IMR-90 (cell line): ENCODE results near the gene MTA1. TPM values are rescaled to one million over a fixed set of nuclear protein-coding genes. Genes with fewer than 3 reads are reported as not detected.

ENCODE experiments used
- ATAC-seq: fragments of 200-7000 bp; cut with Tn5 transposase; 2 replicates; pipeline ENCODE4 v1.9.1; 2020; ENCODE audit warnings: low read depth, mild to moderate bottlenecking, moderate library complexity
- BruUV-seq: library from RNA; stranded (reverse); fragments of 400-500 nt; replicated peaks from 2 replicates; lab custom pipeline; 2021; lab: Mats Ljungman, UMichigan
- CTCF ChIA-PET: fragments of 300-600 bp; formaldehyde crosslinking; extraction: SDS; loops from one replicate; lab custom pipeline; 2021; ENCODE audit warnings: antibody characterized with exemption; lab: Yijun Ruan, JAX
- POLR2A ChIA-PET: fragments of 300-600 bp; sonication (Branson Sonifier 250); formaldehyde crosslinking; loops from one replicate; lab custom pipeline; 2022; ENCODE audit warnings: antibody characterized with exemption; ENCODE audit not compliant: unreplicated experiment; lab: Charles Lee
- DNase-seq: peaks from one replicate; pipeline ENCODE4 v3.0.0; 2013
- H2AFZ ChIP-seq: replicated peaks from 2 replicates; pipeline ENCODE3; 2013; ENCODE audit warnings: low read length, mild to moderate bottlenecking; ENCODE audit not compliant: poor library complexity
- H2AK5ac ChIP-seq: 2 replicates; pipeline ENCODE4 v1.6.1; 2013; ENCODE audit warnings: low read depth, low read length, inconsistent platforms
- H2AK9ac ChIP-seq: replicated peaks from 2 replicates; pipeline ENCODE3; 2013; ENCODE audit warnings: mild to moderate bottlenecking, low read depth, low read length, moderate library complexity; ENCODE audit not compliant: poor library complexity
- H2BK120ac ChIP-seq: 2 replicates; pipeline ENCODE4 v1.6.1; 2013; ENCODE audit warnings: low read depth, low read length, inconsistent platforms
- H2BK15ac ChIP-seq: 3 replicates; pipeline ENCODE4 v1.6.1; 2013; ENCODE audit warnings: low read depth, low read length, inconsistent platforms
- H2BK20ac ChIP-seq: 2 replicates; pipeline ENCODE4 v1.6.1; 2013; ENCODE audit warnings: low read depth, mild to moderate bottlenecking, inconsistent platforms, low read length, moderate library complexity
- H2BK5ac ChIP-seq: 2 replicates; pipeline ENCODE4 v1.6.1; 2013; ENCODE audit warnings: mild to moderate bottlenecking, low read depth, low read length, inconsistent platforms; ENCODE audit not compliant: poor library complexity, severe bottlenecking
- H3K14ac ChIP-seq: replicated peaks from 2 replicates; pipeline ENCODE4 v1.6.1; 2013; ENCODE audit warnings: low read depth, low read length, inconsistent platforms
- H3K18ac ChIP-seq: 2 replicates; pipeline ENCODE4 v1.6.1; 2013; ENCODE audit warnings: low read depth, low read length, control low read depth
- H3K23ac ChIP-seq: 2 replicates; pipeline ENCODE4 v1.6.1; 2013; ENCODE audit warnings: low read depth, low read length, inconsistent platforms
- H3K27ac ChIP-seq: 2 replicates; pipeline ENCODE4 v1.5.1; 2013; ENCODE audit warnings: mild to moderate bottlenecking, control low read depth, low read length; ENCODE audit not compliant: insufficient read depth
- H3K27me3 ChIP-seq: 2 replicates; pipeline ENCODE4 v1.6.1; 2013; ENCODE audit warnings: low read length; ENCODE audit not compliant: control insufficient read depth, insufficient read depth
- H3K36me3 ChIP-seq: 2 replicates; pipeline ENCODE4 v1.6.1; 2013; ENCODE audit warnings: low read length, mixed read lengths; ENCODE audit not compliant: control insufficient read depth, insufficient read depth
- H3K4ac ChIP-seq: 2 replicates; pipeline ENCODE4 v1.6.1; 2013; ENCODE audit warnings: low read depth, low read length, inconsistent platforms
- H3K4me1 ChIP-seq: 2 replicates; pipeline ENCODE4 v1.6.1; 2013; ENCODE audit warnings: low read length, mixed read lengths; ENCODE audit not compliant: control insufficient read depth, insufficient read depth
- H3K4me2 ChIP-seq: 2 replicates; pipeline ENCODE4 v1.6.1; 2013; ENCODE audit warnings: low read depth, mild to moderate bottlenecking, control low read depth, low read length, moderate library complexity
- H3K4me3 ChIP-seq: 2 replicates; pipeline ENCODE4 v1.5.1; 2013; ENCODE audit warnings: low read depth, mild to moderate bottlenecking, control low read depth, low read length, moderate library complexity; ENCODE audit not compliant: insufficient read depth
- H3K56ac ChIP-seq: 2 replicates; pipeline ENCODE4 v1.6.1; 2013; ENCODE audit warnings: low read length, inconsistent platforms; ENCODE audit not compliant: insufficient read depth; ENCODE audit errors: extremely low read depth
- H3K79me1 ChIP-seq, 2 experiments: 2 replicates each; pipeline ENCODE4 v1.6.1; 2013; ENCODE audit warnings: low read length in 2 of 2, inconsistent platforms in 1 of 2, low read depth in 1 of 2
- H3K9ac ChIP-seq: 2 replicates; pipeline ENCODE4 v1.6.1; 2013; ENCODE audit warnings: low read depth, low read length, control low read depth
- H3K9me1 ChIP-seq: 2 replicates; pipeline ENCODE4 v1.6.1; 2013; ENCODE audit warnings: low read length, inconsistent platforms; ENCODE audit not compliant: insufficient read depth
- H3K9me3 ChIP-seq: 2 replicates; pipeline ENCODE4 v1.6.1; 2013; ENCODE audit warnings: low read length; ENCODE audit not compliant: control insufficient read depth, insufficient read depth
- H4K20me1 ChIP-seq: 2 replicates; pipeline ENCODE4 v1.6.1; 2013; ENCODE audit warnings: low read length, inconsistent platforms; ENCODE audit not compliant: insufficient read depth
- H4K5ac ChIP-seq: 2 replicates; pipeline ENCODE4 v1.6.1; 2013; ENCODE audit warnings: mild to moderate bottlenecking, low read depth, low read length, control low read depth
- H4K8ac ChIP-seq, 2 experiments: 2 replicates each; pipeline ENCODE4 v1.6.1; 2013; ENCODE audit warnings: low read depth in 2 of 2, low read length in 2 of 2, control low read depth in 1 of 2, inconsistent platforms in 1 of 2
- H4K91ac ChIP-seq: 2 replicates; pipeline ENCODE4 v1.6.1; 2013; ENCODE audit warnings: low read depth, low read length, inconsistent platforms; ENCODE audit not compliant: insufficient read depth
- BHLHE40 ChIP-seq: fragments of 150-350 bp; IDR thresholded peaks from 2 replicates; pipeline ENCODE4 v1.6.1; 2016; ENCODE audit warnings: mild to moderate bottlenecking, low read depth, low read length
- CEBPB ChIP-seq: IDR thresholded peaks from 2 replicates; pipeline ENCODE4 v1.6.1; 2012; ENCODE audit warnings: low read depth, low read length, improper control_type of control experiment
- CHD1 ChIP-seq: IDR thresholded peaks from 2 replicates; pipeline ENCODE4 v1.6.1; 2012; ENCODE audit warnings: low read depth, low read length, improper control_type of control experiment
- ELK1 ChIP-seq: fragments of 150-350 bp; IDR thresholded peaks from 2 replicates; pipeline ENCODE4 v1.6.1; 2016; ENCODE audit warnings: low read depth, mild to moderate bottlenecking, low read length, moderate library complexity, borderline replicate concordance
- MAZ ChIP-seq: IDR thresholded peaks from 2 replicates; pipeline ENCODE4 v1.6.1; 2012; ENCODE audit warnings: low read depth, mild to moderate bottlenecking, low read length, improper control_type of control experiment, moderate library complexity, borderline replicate concordance
- MXI1 ChIP-seq: IDR thresholded peaks from 2 replicates; pipeline ENCODE4 v1.6.1; 2012; ENCODE audit warnings: low read depth, mild to moderate bottlenecking, low read length, moderate library complexity, borderline replicate concordance
- NFE2L2 ChIP-seq: fragments of 150-350 bp; IDR thresholded peaks from 2 replicates; pipeline ENCODE4 v1.6.1; 2016; ENCODE audit warnings: low read depth, mild to moderate bottlenecking, low read length
- POLR2A ChIP-seq: IDR thresholded peaks from 2 replicates; pipeline ENCODE4 v1.6.1; 2012; ENCODE audit warnings: mild to moderate bottlenecking, low read depth, low read length
- RAD21 ChIP-seq: IDR thresholded peaks from 2 replicates; pipeline ENCODE4 v1.6.1; 2012; ENCODE audit warnings: low read length, improper control_type of control experiment
- RFX5 ChIP-seq: IDR thresholded peaks from 2 replicates; pipeline ENCODE4 v1.8.0; 2012; ENCODE audit warnings: low read depth, mild to moderate bottlenecking, low read length, moderate library complexity
- SMC3 ChIP-seq: fragments of 150-350 bp; IDR thresholded peaks from 2 replicates; pipeline ENCODE4 v1.6.1; 2016; ENCODE audit warnings: low read depth, mild to moderate bottlenecking, antibody characterized with exemption, low read length, moderate library complexity
- WGBS, 2 experiments: methylation state at CpG; one replicate each; pipeline versions ENCODE4 v1.1.5 to v1.1.7; 2013; ENCODE audit warnings: missing lambda C conversion rate in 2 of 2; ENCODE audit not compliant: insufficient read length in 1 of 2; ENCODE audit errors: extremely low coverage in 2 of 2; 5-methylcytosine and 5-hydroxymethylcytosine counted together
- dilution Hi-C: fragments of 300-500 bp; cut with HindIII; formaldehyde crosslinking; loops from one replicate; pipeline ENCODE4 v1.14.3; 2018; ENCODE audit warnings: low sequenced_read_pairs; ENCODE audit not compliant: unreplicated experiment
- in situ Hi-C: fragments of 300-500 bp; cut with MboI; formaldehyde crosslinking; loops from 3 replicates; pipeline ENCODE4 v1.14.3; 2019; ENCODE audit warnings: low sequenced_read_pairs, inconsistent platforms, mixed read lengths
- intact Hi-C: fragments of 100-400 bp; cut with micrococcal nuclease; formaldehyde crosslinking; loops from 2 replicates; pipeline ENCODE4 v1.10.0; 2022
- polyA plus RNA-seq, 3 experiments: library from polyadenylated mRNA; depleted of rRNA; stranded (reverse); fragments of >200 nt; gene quantifications; 2 replicates each; pipeline ENCODE4 v1.2.3, GENCODE V29; 2012; ENCODE audit warnings: low replicate concordance in 1 of 3
- total RNA-seq: library from RNA; depleted of rRNA; stranded (reverse); fragments of >200 nt; gene quantifications from 2 replicates; pipeline ENCODE4 v1.2.3, GENCODE V29; 2012
- TF ChIP-seq, protein P1 (sequence below): conservative IDR thresholded peaks from 2 replicates; pipeline ENCODE4 v1.5.1; 2012; ENCODE audit warnings: mild to moderate bottlenecking, low read depth, low read length, improper control_type of control experiment

Gene MTA1
- total and polyA plus RNA-seq, 2 of the 4 experiments (the other 2 are of a cell fraction), result 21.5 to 61.6 TPM

DNA sequence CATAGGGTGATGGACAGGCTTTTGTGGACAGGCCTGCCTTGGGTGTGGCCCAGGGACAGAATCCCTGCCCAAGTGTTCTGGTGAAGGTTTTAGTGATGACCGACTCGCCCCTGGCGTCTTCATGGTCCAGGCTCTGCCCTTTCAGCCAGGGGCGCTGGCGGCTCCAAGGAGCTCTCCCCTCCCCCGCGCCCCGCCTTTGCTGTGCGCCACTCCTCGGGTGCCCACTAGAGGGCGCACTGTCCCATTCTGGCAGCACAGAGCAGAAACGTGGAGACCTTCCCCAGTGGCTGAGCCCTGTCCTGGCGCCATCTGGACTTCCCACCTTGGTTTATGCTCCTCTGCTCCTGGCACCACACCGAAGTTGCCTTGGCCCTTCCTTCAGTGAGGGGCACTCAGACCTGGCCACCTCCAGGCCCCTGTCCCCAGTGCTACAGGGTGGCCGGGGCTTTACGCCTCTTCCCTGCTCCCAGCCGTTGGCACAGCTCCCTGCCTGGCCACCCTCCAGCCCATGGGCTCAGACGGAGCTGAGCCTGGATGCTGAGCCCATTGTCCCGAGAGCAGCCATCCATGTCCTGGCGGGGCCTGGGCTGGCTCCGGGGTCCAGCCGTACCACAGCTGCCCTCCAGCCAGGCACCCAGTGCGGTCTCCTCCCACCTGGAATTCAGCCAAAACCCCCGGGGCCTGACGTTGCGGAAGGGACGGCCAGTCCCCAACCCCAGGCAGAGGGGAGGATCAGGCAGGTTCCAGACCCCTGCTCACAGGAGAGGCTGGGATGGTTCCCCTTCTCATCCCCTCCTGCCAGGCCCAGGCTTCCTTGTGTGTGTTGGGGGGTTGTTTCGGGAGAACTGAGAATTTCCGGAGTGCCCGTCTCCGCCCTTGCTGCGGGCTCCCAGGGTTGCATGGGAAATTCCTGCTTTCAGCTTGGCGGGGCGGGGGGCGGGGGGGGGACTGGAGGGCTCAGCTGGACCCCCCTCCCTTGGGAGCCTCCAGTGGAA is 61.5 kb downstream of the MTA1 start:
- H4K91ac ChIP-seq, result peak overlapping the region; percentile 84
- H4K5ac ChIP-seq, result peak overlapping the region; percentile 91
- in situ Hi-C loops, result no loop called here
- no peaks in the 10 kb centered on the region; the same call in 1 of the 2 replicates for H4K20me1 ChIP-seq
- peak overlapping the region; percentile 44 for H3K18ac ChIP-seq
- H2BK20ac ChIP-seq, result peak overlapping the region; percentile 51; the same call in 1 of the 2 replicates
- no TSS peak for BruUV-seq
- H4K8ac ChIP-seq, result peak overlapping the region; percentile 80 to 89
- ChIA-PET CTCF (interaction anchor here (0.6 to 2.2 kb wide), 6 partner anchors 9 to 121 kb away, joined by 3 to 32 read pairs (median 6); no protein-coding TSS in a partner anchor), POLR2A (interaction anchor here (0.7 kb wide), 1 partner anchor 70 kb away, joined by 4 read pairs; no protein-coding TSS in a partner anchor)
- peak overlapping the region; percentile 69 for H3K23ac ChIP-seq
- H3K4me2 ChIP-seq, result peak overlapping the region; percentile 90
- no peaks in the 10 kb centered on the region for H3K9me3 ChIP-seq
- DNase-seq (peak; percentile 81), ATAC-seq (peak; percentile 78)
- peak overlapping the region; percentile 70 for H3K9ac ChIP-seq
- H3K36me3 ChIP-seq, result no peaks in the 10 kb centered on the region
- H3K27me3 ChIP-seq, result peaks cover 8% of the 10 kb centered on the region; the same call in 1 of the 2 replicates
- peaks cover 0 to 14% of the 10 kb centered on the region in 2 experiments; a peak in 1 of 4 replicates for H3K79me1 ChIP-seq
- H2BK120ac ChIP-seq, result peak overlapping the region; percentile 70
- H3K4ac ChIP-seq, result peak overlapping the region; percentile 87
- peaks cover 23% of the 10 kb centered on the region for H3K4me1 ChIP-seq
- 4% methylated on average over 14 of the region's 35 CpGs; no CpG with 5 or more reads in 1 of the 2 experiments for WGBS, 2 experiments
- peak overlapping the region; percentile 68 for H3K27ac ChIP-seq
- peak; percentile 73 for TF ChIP-seq RAD21
- TF ChIP-seq SMC3, result peak; percentile 61
- TF ChIP-seq RFX5, result no peak
- TF ChIP-seq POLR2A, result peak; percentile 78
- no peak for TF ChIP-seq CEBPB
- peak; percentile 24; the same call in 1 of the 2 replicates for TF ChIP-seq BHLHE40
- no peak for TF ChIP-seq NFE2L2
- TF ChIP-seq CHD1, result no peak; the same call in 1 of the 2 replicates
- TF ChIP-seq ELK1, result no peak
- peak; percentile 91 for TF ChIP-seq MAZ
- TF ChIP-seq MXI1, result peak; percentile 68; the same call in 1 of the 2 replicates
- TF ChIP-seq, protein P1, sequence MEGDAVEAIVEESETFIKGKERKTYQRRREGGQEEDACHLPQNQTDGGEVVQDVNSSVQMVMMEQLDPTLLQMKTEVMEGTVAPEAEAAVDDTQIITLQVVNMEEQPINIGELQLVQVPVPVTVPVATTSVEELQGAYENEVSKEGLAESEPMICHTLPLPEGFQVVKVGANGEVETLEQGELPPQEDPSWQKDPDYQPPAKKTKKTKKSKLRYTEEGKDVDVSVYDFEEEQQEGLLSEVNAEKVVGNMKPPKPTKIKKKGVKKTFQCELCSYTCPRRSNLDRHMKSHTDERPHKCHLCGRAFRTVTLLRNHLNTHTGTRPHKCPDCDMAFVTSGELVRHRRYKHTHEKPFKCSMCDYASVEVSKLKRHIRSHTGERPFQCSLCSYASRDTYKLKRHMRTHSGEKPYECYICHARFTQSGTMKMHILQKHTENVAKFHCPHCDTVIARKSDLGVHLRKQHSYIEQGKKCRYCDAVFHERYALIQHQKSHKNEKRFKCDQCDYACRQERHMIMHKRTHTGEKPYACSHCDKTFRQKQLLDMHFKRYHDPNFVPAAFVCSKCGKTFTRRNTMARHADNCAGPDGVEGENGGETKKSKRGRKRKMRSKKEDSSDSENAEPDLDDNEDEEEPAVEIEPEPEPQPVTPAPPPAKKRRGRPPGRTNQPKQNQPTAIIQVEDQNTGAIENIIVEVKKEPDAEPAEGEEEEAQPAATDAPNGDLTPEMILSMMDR, result peak; percentile 99
- peak overlapping the region; percentile 96 for H2AFZ ChIP-seq
- peak overlapping the region; percentile 95 for H2AK9ac ChIP-seq
- peak overlapping the region; percentile 87 for H2BK5ac ChIP-seq
- H3K56ac ChIP-seq, result peak overlapping the region; percentile 61; the same call in 1 of the 2 replicates
- peak overlapping the region; percentile 58 for H3K14ac ChIP-seq
- intact Hi-C loops, result loop anchor here (2.0 kb wide), 1 partner anchor 48 kb away; no protein-coding TSS in a partner anchor
- peak overlapping the region; percentile 64; the same call in 1 of the 3 replicates for H2BK15ac ChIP-seq
- peaks cover 6% of the 10 kb centered on the region for H3K9me1 ChIP-seq
- peak overlapping the region; percentile 79 for H2AK5ac ChIP-seq
- H3K4me3 ChIP-seq, result peak overlapping the region; percentile 39
- dilution Hi-C loops, result no loop called here
